Endodermal cell (in vitro differentiated cells): ENCODE results near the gene FBXL7. TPM values are rescaled to one million over a fixed set of nuclear protein-coding genes. Genes with fewer than 3 reads are reported as not detected.

Source experiments
- DNase-seq: peaks from one replicate; pipeline ENCODE4 v3.0.0-alpha.2; 2017
- H3K27ac ChIP-seq: 2 replicates; pipeline ENCODE4 v1.5.1; 2013; ENCODE audit warnings: mild to moderate bottlenecking, low read depth, low read length, moderate library complexity
- H3K27me3 ChIP-seq: 2 replicates; pipeline ENCODE4 v1.6.1; 2013; ENCODE audit warnings: mild to moderate bottlenecking, low read length, moderate library complexity; ENCODE audit not compliant: insufficient read depth, control insufficient read depth, poor library complexity, severe bottlenecking
- H3K36me3 ChIP-seq: 2 replicates; pipeline ENCODE4 v1.7.0; 2013; ENCODE audit warnings: mild to moderate bottlenecking, low read length, moderate library complexity; ENCODE audit not compliant: control insufficient read depth, insufficient read depth
- H3K4me1 ChIP-seq: one replicate; pipeline ENCODE4 v1.7.0; 2013; ENCODE audit warnings: low read length; ENCODE audit not compliant: control insufficient read depth, insufficient read depth
- H3K4me3 ChIP-seq: 2 replicates; pipeline ENCODE4 v1.5.1; 2013; ENCODE audit warnings: mild to moderate bottlenecking, low read length, moderate library complexity
- H3K9ac ChIP-seq: 2 replicates; pipeline ENCODE4 v1.6.1; 2013; ENCODE audit warnings: mild to moderate bottlenecking, low read length, moderate library complexity; ENCODE audit not compliant: poor library complexity, severe bottlenecking; ENCODE audit errors: extremely low read depth
- H3K9me3 ChIP-seq: 2 replicates; pipeline ENCODE4 v1.6.1; 2013; ENCODE audit warnings: mild to moderate bottlenecking, low read length, moderate library complexity; ENCODE audit not compliant: control insufficient read depth
- H3K27ac Mint-ChIP-seq: 2 replicates; pipeline ENCODE4 v1.8.0; 2020; ENCODE audit warnings: mixed read lengths
- H3K27me3 Mint-ChIP-seq: 2 replicates; pipeline ENCODE4 v1.8.0; 2021; ENCODE audit warnings: mild to moderate bottlenecking, mixed read lengths; ENCODE audit not compliant: insufficient read depth
- H3K36me3 Mint-ChIP-seq: 2 replicates; pipeline ENCODE4 v1.8.0; 2020; ENCODE audit warnings: low read depth, mixed read lengths
- H3K4me1 Mint-ChIP-seq: 2 replicates; pipeline ENCODE4 v1.8.0; 2020; ENCODE audit warnings: mixed read lengths
- H3K4me3 Mint-ChIP-seq: 2 replicates; pipeline ENCODE4 v1.8.0; 2020; ENCODE audit warnings: mild to moderate bottlenecking, moderate library complexity, mixed read lengths
- H3K9me3 Mint-ChIP-seq: 2 replicates; pipeline ENCODE4 v1.8.0; 2020; ENCODE audit warnings: mild to moderate bottlenecking, mixed read lengths
- CTCF ChIP-seq: fragments of 200-600 bp; sonication (generic); conservative IDR thresholded peaks from 2 replicates; pipeline ENCODE4 v1.5.0; 2021; ENCODE audit warnings: antibody characterized with exemption, mild to moderate bottlenecking
- WGBS, 2 experiments: methylation state at CpG; one replicate each; pipeline versions ENCODE4 v1.1.5 to v1.1.7; 2013; ENCODE audit warnings: missing lambda C conversion rate in 2 of 2, mixed read lengths in 1 of 2; ENCODE audit not compliant: insufficient coverage in 1 of 2, insufficient read length in 1 of 2; 5-methylcytosine and 5-hydroxymethylcytosine counted together
- total RNA-seq, 2 donors: library from RNA; stranded (reverse); fragmentation: NEBNext Ultra II Directional in 1 of 2; extraction: Animal tissue kit (Norgen Biotek cat#: 25700) in 1 of 2; gene quantifications; 2 replicates in 1 of 2; 3 replicates in 1 of 2; pipeline ENCODE4 v1.2.1, GENCODE V29; 2021

The FBXL7 gene
- total RNA-seq, 2 donors from 2014 or later, result 12.9 to 13.2 TPM

- H3K9me3 ChIP-seq, result no peaks in the 10 kb centered on the region
- DNase-seq, result no peak
- Mint-ChIP-seq H3K36me3 (peaks cover 18% of the 10 kb centered on the region), H3K27ac (no peak overlapping the region), H3K4me1 (no peaks in the 10 kb centered on the region), H3K9me3 (peaks cover 4% of the 10 kb centered on the region), H3K27me3 (no peaks in the 10 kb centered on the region), H3K4me3 (no peak overlapping the region)
- no peak overlapping the region for H3K9ac ChIP-seq
- no peaks in the 10 kb centered on the region for H3K4me1 ChIP-seq
- H3K36me3 ChIP-seq, result no peaks in the 10 kb centered on the region
- WGBS, 2 experiments, result 86 to 92% methylated on average over 2 to 3 of the region's 3 CpGs
- no peak overlapping the region for H3K27ac ChIP-seq
- H3K4me3 ChIP-seq, result no peak overlapping the region
- TF ChIP-seq CTCF, result no peak
- no peaks in the 10 kb centered on the region for H3K27me3 ChIP-seq
Observed at GRCh38 chr5:15951126-15951525, 451.1 kb downstream of the FBXL7 start.

- H3K27ac Mint-ChIP-seq, result no peak overlapping the region
- no peaks in the 10 kb centered on the region for H3K9me3 ChIP-seq
- H3K36me3 ChIP-seq, result no peaks in the 10 kb centered on the region
- H3K36me3 Mint-ChIP-seq, result peaks cover 18% of the 10 kb centered on the region
- no peak overlapping the region for H3K4me3 Mint-ChIP-seq
- DNase-seq, result no peak
- no peaks in the 10 kb centered on the region for H3K4me1 ChIP-seq
- H3K27ac ChIP-seq, result no peak overlapping the region
- H3K9ac ChIP-seq, result no peak overlapping the region
- H3K4me1 Mint-ChIP-seq, result no peaks in the 10 kb centered on the region
- no peaks in the 10 kb centered on the region for H3K27me3 Mint-ChIP-seq
- WGBS, 2 experiments, result 97% methylated on average over 3 of the region's 3 CpGs; no CpG with 5 or more reads in 1 of the 2 experiments
- peaks cover 4% of the 10 kb centered on the region for H3K9me3 Mint-ChIP-seq
- no peak for TF ChIP-seq CTCF
- no peaks in the 10 kb centered on the region for H3K27me3 ChIP-seq
- H3K4me3 ChIP-seq, result no peak overlapping the region
Observed at GRCh38 chr5:15951550-15951949, 451.6 kb downstream of the FBXL7 start.

- Mint-ChIP-seq H3K27ac (no peak overlapping the region), H3K36me3 (no peaks in the 10 kb centered on the region), H3K27me3 (no peaks in the 10 kb centered on the region), H3K9me3 (no peaks in the 10 kb centered on the region), H3K4me1 (no peaks in the 10 kb centered on the region), H3K4me3 (no peak overlapping the region)
- TF ChIP-seq CTCF, result no peak
- Histone ChIP-seq H3K36me3 (no peaks in the 10 kb centered on the region), H3K27ac (no peak overlapping the region), H3K4me1 (no peaks in the 10 kb centered on the region), H3K9me3 (no peaks in the 10 kb centered on the region), H3K9ac (no peak overlapping the region), H3K4me3 (no peak overlapping the region), H3K27me3 (no peaks in the 10 kb centered on the region)
- 94 to 97% methylated on average over 3 to 6 of the region's 6 CpGs for WGBS, 2 experiments
- DNase-seq, result no peak
Observed at GRCh38 chr5:15956622-15957021, 456.6 kb downstream of the FBXL7 start.
